A549 (cell line): Measurements from ENCODE around the gene PDE10A. TPM values are rescaled to one million over a fixed set of nuclear protein-coding genes. Genes with fewer than 3 reads are reported as not detected.

Experiments
- ATAC-seq, 2 experiments: fragments of 200-7000 bp in 1 of 2; fragments of >200 bp in 1 of 2; cut with Nextera tagmentation in 1 of 2; cut with Tn5 transposase in 1 of 2; 3 replicates each; pipeline versions ENCODE4 v1.8.0 to v1.9.1; 2018 to 2020; ENCODE audit warnings: mild to moderate bottlenecking in 1 of 2, moderate library complexity in 1 of 2
- CTCF ChIA-PET: fragments of 300-600 bp; sonication (Branson Sonifier 250); formaldehyde crosslinking; extraction: SDS; loops from one replicate; lab custom pipeline; 2021; ENCODE audit warnings: antibody characterized with exemption, inconsistent platforms; lab: Yijun Ruan, JAX
- POLR2A ChIA-PET: fragments of 350-600 bp; formaldehyde crosslinking; extraction: SDS; loops from one replicate; lab custom pipeline; 2021; ENCODE audit warnings: antibody characterized with exemption, inconsistent platforms; lab: Yijun Ruan, JAX
- DNase-seq, 2 experiments: peaks; one replicate each; pipeline versions ENCODE4 v3.0.0 to v3.0.0-alpha.2; 2011 to 2016; ENCODE audit warnings: low read depth in 1 of 2, low spot score in 1 of 2
- FAIRE-seq: peaks from 2 replicates; lab custom pipeline; 2011; peaks lifted over from hg19 to GRCh38; lab: Jason Lieb, UNC
- H3K27ac ChIP-seq, 2 experiments: fragments of >200 bp; sonication (Bioruptor Twin); formaldehyde crosslinking; 3 replicates each; pipeline ENCODE4 v1.5.1; 2016 to 2017
- H3K4me1 ChIP-seq: fragments of >200 bp; sonication (Bioruptor Twin); formaldehyde crosslinking; 3 replicates; pipeline ENCODE4 v1.6.1; 2016
- H3K4me2 ChIP-seq: fragments of >200 bp; sonication (Bioruptor Twin); formaldehyde crosslinking; 3 replicates; pipeline ENCODE4 v1.6.1; 2016
- H3K4me3 ChIP-seq: fragments of >200 bp; sonication (Bioruptor Twin); formaldehyde crosslinking; 3 replicates; pipeline ENCODE4 v1.5.1; 2016
- H3K9me3 ChIP-seq: fragments of >200 bp; sonication (Bioruptor Twin); formaldehyde crosslinking; 3 replicates; pipeline ENCODE4 v1.6.1; 2016
- ATOH8 ChIP-seq: fragments of 250-450 bp; sonication (Bioruptor Pico); IDR thresholded peaks from 2 replicates; pipeline ENCODE4 v1.5.0; 2020; ENCODE audit warnings: low read depth, mild to moderate bottlenecking, moderate library complexity
- BHLHE40 ChIP-seq: IDR thresholded peaks from 2 replicates; pipeline ENCODE4 v1.6.1; 2012; ENCODE audit warnings: low read depth, low read length, inconsistent platforms
- CBX2 ChIP-seq: fragments of 200-600 bp; sonication (generic); IDR thresholded peaks from 2 replicates; pipeline ENCODE4 v1.6.1; 2016; ENCODE audit warnings: low read depth, mild to moderate bottlenecking, borderline replicate concordance
- CEBPB ChIP-seq, 2 experiments: fragments of >200 bp in 1 of 2; sonication (Bioruptor Twin) in 1 of 2; formaldehyde crosslinking in 1 of 2; IDR thresholded peaks; 2 replicates each; pipeline ENCODE4 v1.6.1; 2012 to 2016
- E2F6 ChIP-seq: IDR thresholded peaks from 2 replicates; pipeline ENCODE4 v1.6.1; 2012; ENCODE audit warnings: low read depth, borderline replicate concordance
- EHF ChIP-seq: fragments of 250-450 bp; sonication (Bioruptor Pico); IDR thresholded peaks from 2 replicates; pipeline ENCODE4 v1.5.0; 2020; ENCODE audit warnings: mild to moderate bottlenecking
- EP300 ChIP-seq, 2 experiments: fragments of >200 bp; sonication (Bioruptor Twin); formaldehyde crosslinking; IDR thresholded peaks; 2 replicates in 1 of 2; 3 replicates in 1 of 2; pipeline ENCODE4 v1.6.1; 2016 to 2017
- ESRRA ChIP-seq: fragments of 150-350 bp; IDR thresholded peaks from 2 replicates; pipeline ENCODE4 v1.6.1; 2014; ENCODE audit warnings: mild to moderate bottlenecking, low read length, borderline replicate concordance
- FOXS1 ChIP-seq: fragments of 250-450 bp; sonication (Bioruptor Pico); IDR thresholded peaks from 2 replicates; pipeline ENCODE4 v1.5.0; 2020; ENCODE audit warnings: mild to moderate bottlenecking, moderate library complexity
- HDAC2 ChIP-seq: fragments of 200-600 bp; sonication (generic); IDR thresholded peaks from 2 replicates; pipeline ENCODE4 v1.6.1; 2016
- HES2 ChIP-seq: fragments of >200 bp; sonication (Bioruptor Twin); formaldehyde crosslinking; IDR thresholded peaks from 2 replicates; pipeline ENCODE4 v1.6.1; 2016
- HEYL ChIP-seq: fragments of 250-450 bp; sonication (Bioruptor Pico); IDR thresholded peaks from 2 replicates; pipeline ENCODE4 v1.8.0; 2021; ENCODE audit warnings: mild to moderate bottlenecking, moderate library complexity
- KDM5A ChIP-seq: fragments of 200-600 bp; sonication (generic); IDR thresholded peaks from 2 replicates; pipeline ENCODE4 v1.6.1; 2016; ENCODE audit warnings: antibody characterized with exemption, mild to moderate bottlenecking
- NFE2L2 ChIP-seq: fragments of 150-350 bp; conservative IDR thresholded peaks from 2 replicates; pipeline ENCODE4 v1.6.1; 2014; ENCODE audit warnings: low read length
- NR3C1 ChIP-seq: fragments of >200 bp; sonication (Bioruptor Twin); formaldehyde crosslinking; IDR thresholded peaks from 3 replicates; pipeline ENCODE4 v1.6.1; 2017
- PBX3 ChIP-seq: IDR thresholded peaks from 2 replicates; pipeline ENCODE4 v1.6.1; 2012
- POLR2A ChIP-seq: IDR thresholded peaks from 2 replicates; pipeline ENCODE4 v1.6.1; 2012; ENCODE audit warnings: mild to moderate bottlenecking, low read length
- POLR2AphosphoS2 ChIP-seq: conservative IDR thresholded peaks from 2 replicates; pipeline ENCODE4 v1.6.1; 2012; ENCODE audit warnings: low read length, improper control_type of control experiment, inconsistent platforms
- RARB ChIP-seq: fragments of 250-450 bp; sonication (Bioruptor Pico); IDR thresholded peaks from 2 replicates; pipeline ENCODE4 v1.8.0; 2021; ENCODE audit warnings: mild to moderate bottlenecking, moderate library complexity
- TP53 ChIP-seq: fragments of 250-450 bp; sonication (Bioruptor Pico); IDR thresholded peaks from 2 replicates; pipeline ENCODE4 v1.5.0; 2021; ENCODE audit warnings: mild to moderate bottlenecking, moderate library complexity
- WGBS: methylation state at CpG from one replicate; pipeline ENCODE4 v1.1.6; 2017; ENCODE audit errors: missing lambda C conversion rate; 5-methylcytosine and 5-hydroxymethylcytosine counted together
- polyA plus RNA-seq, 4 experiments: library from polyadenylated mRNA; depleted of rRNA in 3 of 4; stranded (reverse); fragments of >200 nt; fragmentation: RNase III in 1 of 4; extraction: RNeasy Plus Mini Kit Qiagen cat#74134 plus additional on column Dnase treatment in 1 of 4; gene quantifications; 2 replicates in 3 of 4; 3 replicates in 1 of 4; pipeline ENCODE4 v1.2.3, GENCODE V29; 2011 to 2017
- TF ChIP-seq, protein P1 (sequence below): fragments of 200-600 bp; sonication (generic); IDR thresholded peaks from 2 replicates; pipeline ENCODE4 v1.6.1; 2016; ENCODE audit warnings: antibody characterized with exemption, mild to moderate bottlenecking, moderate library complexity

The PDE10A gene
- polyA plus RNA-seq, 2 of the 4 experiments (the other 2 are of a cell fraction) = 44.9 to 92.5 TPM

GRCh38 chr6:165585060-165585459 lies 78.0 kb downstream of the PDE10A start:
- peak in 1 of 2 experiments; percentile 45; a peak in 2 of 6 replicates for ATAC-seq
- TF ChIP-seq CBX2 (no peak), FOXS1 (CRISPR knock-in tag) (no peak), EP300 (IDR thresholded peaks at IDR 0.05) (no peak), PBX3 (no peak), E2F6 (no peak), HEYL (CRISPR knock-in tag) (no peak), BHLHE40 (no peak), ESRRA (no peak), RARB (no peak), CEBPB (IDR thresholded peaks at IDR 0.05) (no peak), NR3C1 (no peak), EHF (CRISPR knock-in tag) (no peak), KDM5A (no peak)
- TF ChIP-seq, protein P1, sequence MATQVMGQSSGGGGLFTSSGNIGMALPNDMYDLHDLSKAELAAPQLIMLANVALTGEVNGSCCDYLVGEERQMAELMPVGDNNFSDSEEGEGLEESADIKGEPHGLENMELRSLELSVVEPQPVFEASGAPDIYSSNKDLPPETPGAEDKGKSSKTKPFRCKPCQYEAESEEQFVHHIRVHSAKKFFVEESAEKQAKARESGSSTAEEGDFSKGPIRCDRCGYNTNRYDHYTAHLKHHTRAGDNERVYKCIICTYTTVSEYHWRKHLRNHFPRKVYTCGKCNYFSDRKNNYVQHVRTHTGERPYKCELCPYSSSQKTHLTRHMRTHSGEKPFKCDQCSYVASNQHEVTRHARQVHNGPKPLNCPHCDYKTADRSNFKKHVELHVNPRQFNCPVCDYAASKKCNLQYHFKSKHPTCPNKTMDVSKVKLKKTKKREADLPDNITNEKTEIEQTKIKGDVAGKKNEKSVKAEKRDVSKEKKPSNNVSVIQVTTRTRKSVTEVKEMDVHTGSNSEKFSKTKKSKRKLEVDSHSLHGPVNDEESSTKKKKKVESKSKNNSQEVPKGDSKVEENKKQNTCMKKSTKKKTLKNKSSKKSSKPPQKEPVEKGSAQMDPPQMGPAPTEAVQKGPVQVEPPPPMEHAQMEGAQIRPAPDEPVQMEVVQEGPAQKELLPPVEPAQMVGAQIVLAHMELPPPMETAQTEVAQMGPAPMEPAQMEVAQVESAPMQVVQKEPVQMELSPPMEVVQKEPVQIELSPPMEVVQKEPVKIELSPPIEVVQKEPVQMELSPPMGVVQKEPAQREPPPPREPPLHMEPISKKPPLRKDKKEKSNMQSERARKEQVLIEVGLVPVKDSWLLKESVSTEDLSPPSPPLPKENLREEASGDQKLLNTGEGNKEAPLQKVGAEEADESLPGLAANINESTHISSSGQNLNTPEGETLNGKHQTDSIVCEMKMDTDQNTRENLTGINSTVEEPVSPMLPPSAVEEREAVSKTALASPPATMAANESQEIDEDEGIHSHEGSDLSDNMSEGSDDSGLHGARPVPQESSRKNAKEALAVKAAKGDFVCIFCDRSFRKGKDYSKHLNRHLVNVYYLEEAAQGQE = no peak

DNA sequence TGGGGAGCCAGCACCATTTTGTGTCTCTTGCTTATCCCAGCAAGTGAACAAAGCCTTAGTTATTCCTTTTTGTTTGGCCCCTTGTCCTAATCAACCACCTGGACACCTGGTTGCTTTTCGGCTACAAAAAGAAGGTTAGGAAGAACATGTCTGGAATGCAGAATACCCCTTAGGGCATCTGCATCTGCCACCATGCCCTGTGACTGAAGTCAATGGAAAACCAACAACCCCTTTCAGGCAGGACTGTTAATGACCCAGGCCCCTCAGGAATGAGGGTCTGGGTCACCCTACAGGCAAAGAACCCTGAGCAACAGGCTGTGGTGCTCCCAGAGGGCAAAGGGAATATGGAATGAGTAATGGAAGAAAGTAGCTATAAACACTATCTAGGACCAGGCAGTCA lies 78.5 kb downstream of the PDE10A start:
- peaks cover 8% of the 10 kb centered on the region; the same call in 2 of the 3 replicates for H3K9me3 ChIP-seq
- ATAC-seq (no peak), FAIRE-seq (no peak)
- H3K4me2 ChIP-seq = no peak overlapping the region
- POLR2A ChIA-PET = no interaction called here
- 89% methylated on average over 1 of the region's 1 CpG for WGBS
- TF ChIP-seq NFE2L2 (no peak), TP53 (CRISPR knock-in tag) (no peak), CEBPB (IDR thresholded peaks at IDR 0.05) (no peak), POLR2A (no peak), ATOH8 (CRISPR knock-in tag) (no peak), EP300 (IDR thresholded peaks at IDR 0.05) (no peak), PBX3 (no peak), HES2 (no peak), HDAC2 (no peak), POLR2AphosphoS2 (no peak)
- TF ChIP-seq, all 56 proteins: peak for 0
- no peak for DNase-seq
- Histone ChIP-seq H3K27ac (peak overlapping the region in 1 of 2 experiments; percentile 45; a peak in 2 of 6 replicates), H3K4me3 (no peak overlapping the region), H3K4me1 (peaks cover 33% of the 10 kb centered on the region; the same call in 1 of the 3 replicates)
- CTCF ChIA-PET = no interaction called here

More at GRCh38 chr6:165585060-165585459, 78.0 kb downstream of the PDE10A start:
- Histone ChIP-seq H3K9me3 (peaks cover 8% of the 10 kb centered on the region; the same call in 2 of the 3 replicates), H3K4me2 (peak overlapping the region; percentile 27; the same call in 1 of the 3 replicates), H3K4me1 (peaks cover 33% of the 10 kb centered on the region; the same call in 1 of the 3 replicates), H3K27ac (peak overlapping the region in 1 of 2 experiments; percentile 35; a peak in 1 of 6 replicates), H3K4me3 (no peak overlapping the region)
- DNase-seq (peak in 1 of 2 experiments; percentile 49), FAIRE-seq (no peak)
- ChIA-PET POLR2A (no interaction called here), CTCF (interaction anchor here (1.0 kb wide), 1 partner anchor 11 kb away, joined by 3 read pairs; no protein-coding TSS in a partner anchor)
